ENCODE data around the gene MYO7B.

- TF ChIP-seq POLR2A (IDR thresholded peaks at IDR 0.05) (no peak), CTCF (IDR thresholded peaks at IDR 0.05 in 4 of 5, conservative IDR thresholded peaks at IDR 0.05 in 1 of 5) (no peak)
Measured at GRCh38 chr2:127652786-127653357, 117.4 kb downstream of the MYO7B start.
